HG03442 (cell line): ENCODE data around the gene NEK6.

Experiments used
- ATAC-seq: cut with Tn5 transposase; IDR thresholded peaks from one replicate; pipeline ENCODE4 v1.9.1; 2021; ENCODE audit warnings: mild to moderate bottlenecking, moderate library complexity; ENCODE audit not compliant: unreplicated experiment

The NEK6 gene

DNA sequence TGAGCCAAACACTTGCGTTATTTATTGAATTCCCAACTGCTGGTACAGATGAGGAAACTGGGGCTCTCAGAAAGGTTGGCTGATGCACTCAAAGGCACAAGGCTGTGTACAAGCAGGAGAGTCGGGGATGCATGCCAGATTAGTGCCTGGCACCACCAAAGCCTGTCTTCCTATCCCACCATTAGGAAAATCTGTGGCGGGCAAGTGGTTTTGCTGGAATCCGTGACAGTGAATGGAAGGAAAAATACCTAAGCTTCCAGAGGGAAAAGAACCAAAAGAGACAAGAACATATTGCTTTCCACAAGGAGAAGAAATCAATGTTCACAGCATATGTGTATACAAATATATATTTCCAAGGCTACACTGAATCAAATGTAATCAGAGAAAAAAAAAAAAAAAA is 106.4 kb downstream of the NEK6 start:
- no peak for ATAC-seq

DNA sequence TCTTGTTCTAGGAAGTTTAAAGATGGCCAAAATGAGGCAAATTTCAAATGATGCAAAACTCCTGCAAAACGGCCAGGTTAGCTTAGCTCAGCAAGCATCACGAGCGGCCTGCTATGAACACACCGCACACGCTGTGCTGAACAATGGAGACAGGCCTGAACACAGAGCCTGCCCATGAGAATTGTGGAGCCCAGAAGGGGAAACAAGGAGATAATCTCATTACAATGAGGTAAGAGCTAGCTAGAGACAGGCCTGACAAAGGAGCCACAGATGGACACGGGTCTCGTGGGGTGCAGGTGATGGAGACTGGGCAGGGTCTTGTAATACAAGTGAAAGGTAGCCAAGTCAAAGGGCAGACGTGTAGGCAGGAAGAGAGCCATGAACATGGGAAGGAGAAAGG is 107.3 kb downstream of the NEK6 start:
- no peak for ATAC-seq

DNA sequence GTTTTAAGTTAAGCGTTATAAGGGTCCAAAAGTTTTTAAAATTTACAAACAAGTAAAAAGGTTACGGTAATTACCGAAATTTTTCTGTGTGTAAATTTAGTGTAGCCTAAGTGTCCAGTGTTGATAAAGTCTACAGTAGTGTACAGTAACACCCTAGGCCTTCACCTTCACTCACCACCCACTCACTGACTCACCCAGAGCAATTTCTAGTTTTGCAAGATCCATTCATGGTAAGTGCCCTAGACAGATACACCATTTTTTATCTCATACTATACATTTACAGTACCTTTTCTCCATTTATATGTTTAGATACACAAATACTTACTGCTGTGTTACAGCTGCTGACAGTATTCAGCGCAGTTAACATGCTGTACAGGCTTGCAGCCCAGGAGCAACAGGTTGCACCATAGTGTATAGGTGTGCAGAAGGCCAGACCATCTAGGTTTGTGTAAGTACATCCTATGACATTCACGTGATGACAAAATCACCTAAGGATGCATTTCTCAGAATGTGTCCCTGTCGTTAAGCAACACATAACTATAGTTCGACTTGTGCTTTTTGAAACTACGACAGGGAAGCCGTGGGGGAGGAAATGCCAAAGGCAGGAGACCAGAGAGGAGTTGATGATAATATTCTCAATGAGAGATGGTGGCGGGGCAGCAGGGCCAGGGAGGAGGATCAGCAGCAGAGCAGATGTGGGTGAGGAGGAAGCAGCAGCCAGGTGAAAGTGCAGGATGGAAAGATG is 108.9 kb downstream of the NEK6 start:
- ATAC-seq: no peak

DNA sequence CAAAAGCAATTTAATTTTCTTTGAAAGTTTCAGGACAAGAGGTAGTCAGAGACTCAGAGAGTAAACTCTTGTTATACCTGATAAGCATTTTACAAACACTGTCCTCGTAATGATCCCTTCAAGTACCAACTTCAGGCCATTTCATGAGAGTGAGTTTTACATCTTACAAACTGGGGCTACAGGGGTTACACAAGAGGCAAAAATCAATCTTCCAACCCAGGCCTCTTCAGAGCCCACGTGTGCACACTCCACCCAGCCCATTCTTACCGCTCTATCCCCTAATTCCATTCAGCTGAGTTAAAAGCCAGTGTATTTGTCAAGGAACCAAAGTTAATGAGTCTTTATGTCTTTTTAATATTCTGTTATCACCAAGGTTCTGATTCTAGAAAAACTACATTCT is 110.9 kb downstream of the NEK6 start:
- no peak for ATAC-seq

DNA sequence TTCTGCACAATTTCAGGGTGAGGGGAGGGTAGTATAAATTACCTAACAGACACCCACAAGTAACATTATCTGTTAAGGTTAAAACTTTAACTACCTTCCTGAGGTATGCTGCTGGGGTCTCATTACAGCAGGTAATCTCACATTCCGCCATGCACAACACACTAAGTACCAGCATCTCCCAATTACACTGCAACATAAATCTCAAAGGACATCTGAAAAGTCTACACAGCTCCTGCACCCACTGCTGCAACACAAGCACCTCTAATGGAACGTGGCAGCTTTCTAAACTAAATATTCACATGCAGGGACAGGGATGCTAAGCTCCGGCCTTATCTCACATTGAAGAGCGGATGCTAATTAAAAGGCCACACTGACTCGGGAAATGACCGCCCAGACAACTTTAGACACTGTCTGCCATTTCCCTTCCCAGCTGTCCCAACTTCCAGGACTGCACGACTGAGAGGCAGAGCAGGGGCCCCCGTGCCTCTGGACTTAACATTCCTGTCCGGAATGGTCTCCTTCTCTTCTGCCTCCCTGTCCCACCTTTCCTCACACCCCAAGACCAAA is 111.6 kb downstream of the NEK6 start:
- ATAC-seq: no peak

DNA sequence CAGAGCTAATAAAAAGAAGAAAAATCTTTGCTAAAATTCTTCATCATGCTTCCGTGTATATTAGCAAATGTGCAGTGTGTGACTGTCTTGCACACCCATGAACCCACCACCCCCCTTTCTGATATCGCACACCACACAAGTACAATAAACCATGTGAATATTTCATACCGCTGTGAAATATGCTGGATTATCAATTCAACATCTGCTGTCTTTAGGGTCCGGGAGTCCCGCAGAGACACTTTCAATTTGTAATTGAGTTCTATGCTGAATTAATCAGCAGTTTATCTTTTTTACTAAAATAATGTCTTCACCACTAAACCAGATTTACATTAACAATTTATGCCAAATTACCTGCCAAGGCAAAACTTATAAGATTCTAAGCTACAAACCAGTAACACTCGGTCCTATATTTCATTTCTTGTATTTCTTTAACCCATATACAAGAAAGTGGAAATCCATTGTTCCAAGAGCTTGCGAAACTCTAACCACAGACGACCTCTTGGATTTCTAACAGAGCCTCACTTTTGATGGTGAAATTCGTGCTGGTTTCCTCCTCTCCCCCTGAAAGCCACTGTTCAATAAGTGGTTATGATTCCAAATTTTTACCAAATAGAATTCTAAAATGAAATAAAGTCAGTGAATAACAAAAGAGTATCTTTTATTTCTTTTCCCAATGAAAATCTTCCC is 113.3 kb downstream of the NEK6 start:
- ATAC-seq: no peak

DNA sequence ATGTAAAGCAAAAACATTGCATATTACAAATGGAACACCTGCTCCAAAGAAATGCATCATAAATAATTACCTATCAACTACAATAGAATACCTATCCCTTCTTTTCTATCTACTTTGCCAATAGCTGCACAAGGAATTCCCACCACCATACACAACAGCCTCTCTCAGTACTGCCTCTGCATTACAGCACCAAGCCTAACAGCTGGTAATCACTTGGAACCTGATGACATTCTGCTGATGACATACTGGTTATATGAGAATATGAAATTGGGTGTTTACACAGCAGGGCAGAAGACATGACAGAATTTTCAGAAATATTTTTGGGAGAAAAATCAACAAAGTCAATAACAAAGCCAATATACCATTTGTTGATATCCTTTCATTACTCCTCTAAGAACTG is 114.3 kb downstream of the NEK6 start:
- no peak for ATAC-seq

DNA sequence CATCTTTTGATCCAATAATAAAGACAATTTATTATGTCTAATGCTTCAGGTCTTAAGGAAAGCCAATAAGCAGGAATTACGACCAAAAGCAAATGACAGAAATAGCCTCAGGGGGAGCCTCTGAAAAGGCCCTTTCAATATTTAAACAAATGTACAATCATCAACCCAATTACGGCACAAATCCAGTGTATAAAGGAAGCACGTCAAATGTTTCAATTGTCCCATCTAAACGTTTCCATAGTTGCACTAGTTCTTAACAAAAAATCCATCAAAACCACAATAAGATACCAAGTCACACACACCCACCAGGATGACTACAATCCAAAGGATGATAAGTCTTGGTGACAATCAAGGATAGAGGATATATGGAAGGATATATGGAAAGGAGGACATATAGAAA is 115.6 kb downstream of the NEK6 start:
- ATAC-seq: no peak

DNA sequence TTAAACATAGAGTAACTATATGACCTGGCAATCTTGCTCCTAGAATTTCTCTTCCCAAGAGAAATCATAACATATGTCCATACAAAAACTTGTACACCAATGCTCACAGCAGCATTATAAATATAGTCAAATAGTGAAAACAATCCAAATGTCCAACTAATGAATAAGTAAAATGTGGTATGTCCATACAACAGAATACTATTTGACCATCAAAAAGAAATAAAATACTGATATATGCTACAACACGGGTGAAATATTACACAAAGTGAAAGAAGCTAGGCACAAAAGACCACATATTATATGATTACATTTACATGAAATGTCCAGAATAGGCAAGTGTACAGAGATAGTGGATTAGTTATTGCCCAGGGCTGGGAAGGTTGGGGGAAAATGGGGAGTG is 116.1 kb downstream of the NEK6 start:
- ATAC-seq: no peak

DNA sequence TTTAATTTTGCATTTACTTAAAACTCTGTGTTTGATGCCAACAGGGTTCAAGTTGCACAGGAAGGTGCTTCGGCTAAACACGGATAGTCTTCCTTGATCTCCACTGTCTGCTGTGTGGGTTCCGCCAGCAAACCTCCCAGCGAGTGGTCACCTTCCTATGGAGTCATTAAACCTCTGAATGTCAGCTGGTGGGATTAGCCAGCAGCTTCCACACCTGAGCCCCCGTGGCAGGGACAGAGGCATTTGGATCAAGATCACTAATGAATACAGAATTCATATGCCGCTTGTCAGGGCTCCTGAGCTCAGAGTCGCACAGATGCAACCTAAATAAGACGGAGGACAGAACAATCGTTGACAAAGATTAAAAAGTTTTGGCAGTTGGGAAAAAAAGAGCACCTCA is 118.0 kb downstream of the NEK6 start:
- ATAC-seq: no peak

DNA sequence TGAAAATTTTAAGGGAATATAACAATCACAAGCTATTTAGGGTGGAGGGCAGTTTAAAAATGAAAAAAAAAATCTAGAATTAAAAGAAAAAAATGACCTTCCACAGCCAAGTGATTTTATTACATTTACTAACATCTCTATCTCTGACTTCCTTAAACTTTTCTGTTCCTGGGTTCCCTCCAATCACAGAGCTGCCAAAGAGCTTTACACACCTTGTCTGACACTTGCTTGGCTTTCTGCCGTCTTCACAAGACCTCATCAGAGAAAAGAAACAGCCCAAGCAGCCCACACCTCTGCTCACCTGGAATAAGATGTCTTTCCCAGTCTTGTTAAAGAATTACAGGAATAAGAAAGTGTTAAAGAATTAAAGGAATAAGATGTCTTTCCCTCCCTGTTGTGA is 118.6 kb downstream of the NEK6 start:
- ATAC-seq: no peak

DNA sequence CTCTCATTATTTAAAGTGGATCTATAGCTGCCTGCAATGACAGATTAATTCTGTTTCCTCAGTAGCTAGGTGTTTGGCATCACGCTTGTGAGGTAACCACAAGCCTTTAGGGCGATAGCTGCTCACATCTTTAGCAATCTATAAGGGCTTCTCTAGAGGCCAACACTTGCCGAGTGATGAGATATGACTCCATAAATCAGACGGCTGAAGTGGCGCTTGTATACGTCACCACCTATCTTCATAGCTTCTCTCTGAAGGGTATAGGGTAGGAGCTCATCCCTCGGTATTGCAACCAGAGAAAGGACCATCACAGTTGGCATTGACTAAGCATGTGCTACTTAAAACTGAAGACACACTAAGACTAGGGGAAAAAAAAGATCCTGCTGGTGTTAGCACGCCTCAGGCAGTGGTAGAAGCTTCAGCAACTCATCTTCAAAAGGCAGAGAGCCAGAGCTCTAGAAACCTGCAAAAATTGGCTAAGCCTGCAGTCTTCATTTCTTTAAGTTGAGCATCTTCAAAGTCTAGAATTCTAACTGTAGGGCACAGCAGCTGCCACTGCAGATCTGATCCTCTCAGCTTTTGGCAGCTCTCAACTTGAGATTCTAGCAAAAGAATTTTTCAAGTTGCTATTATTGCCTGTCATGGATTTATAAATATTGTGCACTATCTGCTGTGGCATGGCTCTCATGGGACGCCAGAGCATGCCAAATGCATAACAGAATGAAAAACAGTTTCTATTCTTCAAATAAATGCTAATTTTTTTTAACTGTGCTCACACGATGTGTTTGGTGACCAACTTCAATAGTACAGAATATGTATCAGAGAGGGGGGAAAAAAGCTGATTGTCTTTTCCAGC is 120.0 kb downstream of the NEK6 start:
- no peak for ATAC-seq

DNA sequence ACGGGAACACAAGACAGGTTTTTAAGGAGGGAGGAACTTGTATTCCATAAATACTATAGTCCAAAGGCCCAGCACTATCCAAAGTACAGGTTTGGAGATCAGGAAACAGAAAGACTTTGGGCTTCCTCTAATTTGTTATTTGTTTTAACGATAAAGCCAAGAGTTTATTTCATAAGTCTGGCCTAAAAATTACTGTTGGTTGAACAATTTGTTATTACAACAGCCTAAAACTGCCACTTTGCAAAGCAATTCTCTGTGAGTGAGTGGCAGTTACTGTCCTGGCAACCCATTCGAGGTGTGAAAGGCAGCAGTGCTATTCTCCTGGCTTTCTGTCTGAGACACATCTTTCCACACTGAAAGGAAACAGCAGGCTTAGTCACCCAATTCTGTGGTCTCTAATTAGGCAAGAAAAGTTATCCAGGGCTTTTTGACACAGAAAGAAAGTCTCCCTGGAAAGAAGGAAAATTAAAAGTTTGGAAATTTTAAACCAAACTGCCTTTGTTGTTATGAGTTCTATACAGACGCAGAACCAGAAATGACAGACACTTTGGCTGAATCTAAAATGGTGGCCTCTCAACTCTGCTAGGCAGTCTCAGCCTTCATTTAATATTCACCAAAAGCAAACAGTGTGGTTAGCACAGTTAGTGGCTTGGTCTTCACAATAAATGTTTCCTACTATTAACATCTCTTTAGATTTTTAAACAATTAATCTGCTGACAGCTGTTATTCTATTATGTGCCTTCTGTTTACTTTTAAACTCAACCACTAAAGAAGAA is 123.6 kb downstream of the NEK6 start:
- ATAC-seq: no peak

DNA sequence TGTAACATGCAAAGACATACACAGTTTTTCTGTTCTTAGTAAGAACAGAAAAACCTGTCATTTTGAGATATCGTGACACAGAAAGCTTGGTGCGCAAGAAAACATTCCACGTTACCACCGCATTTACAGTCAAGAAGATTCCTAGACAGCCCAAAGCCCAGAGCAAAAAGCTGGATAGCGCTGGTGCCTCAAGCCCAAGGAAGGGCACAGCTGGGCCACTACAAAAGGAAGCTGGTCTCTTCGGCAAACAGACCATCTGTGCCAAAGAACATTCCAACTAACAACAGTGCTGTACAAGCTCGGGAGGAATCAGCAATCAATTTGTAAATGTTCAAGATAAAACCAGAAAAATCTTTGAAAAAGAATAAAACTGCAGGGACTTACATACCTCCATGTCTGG is 126.5 kb downstream of the NEK6 start:
- ATAC-seq: no peak

DNA sequence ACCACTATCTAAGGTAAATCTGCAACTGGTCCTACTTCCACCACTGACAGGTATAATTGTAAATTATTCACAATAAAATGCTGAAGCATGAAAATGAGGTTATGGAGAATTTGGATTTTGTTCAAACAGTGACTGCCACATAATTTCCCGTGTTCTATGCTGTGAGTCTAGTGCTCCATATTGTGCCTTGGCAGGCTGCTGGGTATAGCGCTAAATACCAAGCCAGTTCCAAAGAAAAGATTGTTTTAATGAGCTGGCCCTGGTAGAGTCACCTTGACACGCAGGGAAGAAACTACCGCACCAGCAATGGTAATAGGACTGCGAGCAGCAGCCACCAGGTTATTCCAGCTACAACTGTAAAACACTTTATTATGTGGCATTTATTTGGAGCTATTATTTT is 127.1 kb downstream of the NEK6 start:
- ATAC-seq: no peak

DNA sequence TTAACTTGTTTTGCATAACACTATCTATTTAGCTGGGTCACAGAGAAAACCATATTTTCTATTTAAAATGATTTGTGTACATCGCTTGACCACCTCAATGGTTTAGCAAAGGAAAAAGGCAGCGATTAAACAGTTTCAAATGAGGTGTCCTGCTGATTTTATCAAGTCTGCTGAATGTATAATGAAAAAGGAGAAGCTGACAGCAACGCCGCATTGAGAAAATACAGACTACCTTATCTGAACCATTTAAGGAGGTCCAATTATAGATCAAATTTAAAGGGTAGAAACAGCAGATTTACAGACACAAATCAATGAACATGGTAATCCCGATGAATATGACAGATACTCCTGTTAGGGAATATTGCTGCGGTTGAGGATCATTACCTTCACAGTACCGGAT is 127.9 kb downstream of the NEK6 start:
- no peak for ATAC-seq

DNA sequence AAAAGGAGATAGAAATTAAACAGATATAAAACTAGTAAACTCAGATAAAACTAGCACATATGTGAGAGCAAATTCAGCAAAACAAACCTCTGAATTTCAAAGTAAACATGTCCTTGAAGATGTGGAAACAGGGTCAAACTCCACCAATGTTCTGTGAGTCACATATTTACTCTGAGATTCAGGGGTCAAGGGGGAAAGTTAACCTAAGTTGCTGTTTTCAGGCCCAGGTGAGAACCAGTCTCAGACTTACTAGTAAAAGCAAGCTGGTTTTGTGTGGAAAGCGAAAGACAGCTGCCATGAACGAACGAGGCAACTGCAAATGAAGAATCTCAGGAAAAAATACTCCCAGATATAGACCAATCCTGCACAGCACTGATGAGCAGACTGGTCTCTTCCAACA is 128.5 kb downstream of the NEK6 start:
- no peak for ATAC-seq

DNA sequence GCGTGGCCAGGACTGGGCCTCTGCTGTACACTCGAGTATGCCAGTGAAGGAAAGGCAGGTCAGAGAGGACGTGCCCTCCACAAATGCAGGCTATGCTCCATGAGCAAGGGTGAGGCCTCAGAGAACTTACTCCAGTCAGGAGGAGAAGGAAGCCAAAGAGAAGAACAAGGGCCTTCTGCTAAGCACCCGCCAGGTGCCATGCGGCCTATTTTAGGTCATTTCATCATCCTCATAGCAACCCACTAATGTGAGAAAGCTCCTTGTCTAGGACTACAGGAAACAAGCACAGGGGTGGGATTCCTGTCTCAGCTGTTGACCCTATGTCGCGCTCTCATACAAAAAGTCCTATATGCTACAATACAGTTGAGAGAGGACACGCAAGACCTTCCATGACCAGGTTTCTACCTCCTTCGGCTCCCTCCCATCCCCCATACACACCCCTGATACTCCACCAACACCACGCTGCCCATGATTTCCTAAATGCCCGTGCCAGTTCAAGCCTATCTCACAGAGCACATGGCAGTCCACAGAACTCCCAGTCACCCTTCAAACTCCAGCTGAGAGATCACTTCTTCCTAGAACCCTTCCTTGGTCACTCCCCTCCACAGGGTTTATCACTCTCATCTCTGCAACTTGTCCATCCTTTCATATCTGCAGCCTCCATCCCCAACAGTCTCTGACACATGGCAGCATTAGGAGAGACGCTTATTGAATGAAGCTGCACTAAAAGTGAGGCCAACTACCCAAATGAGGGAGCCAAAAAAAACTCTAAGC is 130.7 kb downstream of the NEK6 start:
- no peak for ATAC-seq

DNA sequence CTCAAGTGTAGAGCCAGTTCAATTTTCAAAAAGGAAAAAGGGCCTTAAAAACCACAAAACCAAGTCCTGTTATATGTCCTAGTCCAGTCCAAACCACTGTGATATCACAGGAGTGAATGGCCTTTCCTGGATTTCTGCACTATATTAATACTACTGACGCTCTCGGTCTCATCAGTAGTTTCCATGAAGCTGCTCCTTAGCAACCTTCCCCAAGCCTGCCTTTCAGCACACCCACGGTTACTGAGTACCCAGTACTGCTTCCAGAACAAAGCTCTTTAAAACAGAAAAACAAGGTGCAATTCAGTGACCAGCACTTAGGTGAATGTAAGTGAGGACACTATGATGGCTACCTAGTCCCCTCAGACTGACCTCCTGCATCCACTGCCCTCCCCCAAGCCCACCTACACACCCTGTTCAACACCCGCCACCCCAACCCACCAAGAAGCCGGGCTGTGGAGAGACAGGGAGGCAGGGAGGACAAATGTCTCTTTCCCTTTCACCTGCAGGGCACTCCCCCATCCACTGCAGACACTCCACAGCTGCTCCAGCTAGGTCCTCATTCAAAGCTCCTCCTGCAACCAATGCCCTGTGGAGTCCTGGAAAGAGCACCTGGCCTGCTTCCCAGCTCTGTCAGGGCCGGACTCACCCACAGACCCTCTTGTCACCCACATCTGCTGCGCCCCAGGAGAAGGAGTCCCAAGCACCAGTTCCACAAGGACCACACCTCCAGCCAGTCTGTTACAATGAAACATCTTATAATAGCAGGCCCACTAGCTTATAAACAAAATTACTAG is 131.6 kb downstream of the NEK6 start:
- no peak for ATAC-seq
